HG02943 (cell line): Measurements from ENCODE around the gene UAP1L1.
A peak's percentile ranks its signal among the peaks of the same experiment; 100 is the strongest.

Experiments
- ATAC-seq: cut with Tn5 transposase; IDR thresholded peaks from one replicate; pipeline ENCODE4 v1.9.1; 2021; ENCODE audit warnings: mild to moderate bottlenecking, low read depth, moderate library complexity; ENCODE audit not compliant: unreplicated experiment

Gene UAP1L1

DNA sequence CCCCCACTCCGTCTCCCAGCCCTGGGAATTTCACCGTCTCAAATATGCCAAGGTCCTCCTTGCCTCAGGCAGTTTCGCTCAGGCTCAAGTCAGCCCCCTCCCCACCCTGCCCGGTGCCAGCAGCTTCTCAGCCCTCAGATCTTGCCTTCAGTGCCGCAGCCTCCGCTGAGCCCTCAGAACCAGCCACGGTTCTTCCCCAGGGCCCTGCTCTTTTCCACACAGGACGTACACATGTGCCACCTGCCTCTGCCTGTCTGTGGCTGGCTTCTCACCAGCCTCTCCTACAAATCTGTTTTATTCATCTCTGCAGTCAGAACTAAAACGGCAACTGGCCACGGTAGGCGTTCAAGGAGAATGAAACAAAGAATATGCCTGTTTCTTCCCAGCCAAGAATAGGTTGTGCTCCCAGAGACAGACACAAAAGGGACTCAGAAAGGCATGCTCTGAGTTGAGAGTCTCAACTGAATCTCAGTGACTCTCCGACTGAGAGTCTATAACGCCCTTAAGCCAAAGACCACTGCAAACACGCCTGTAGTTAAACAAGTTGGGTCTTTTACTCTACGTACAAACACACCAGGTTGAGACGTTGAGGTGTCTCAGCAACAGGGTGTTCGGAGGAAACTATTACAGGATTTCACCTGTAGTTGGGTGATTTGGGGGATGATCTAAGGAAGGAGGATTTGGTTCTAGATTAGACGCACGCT is 51.0 kb downstream of the UAP1L1 start:
- no peak for ATAC-seq

- ATAC-seq, result peak; percentile 11
Measured at GRCh38 chr9:137128862-137129455, 51.6 kb downstream of the UAP1L1 start.

DNA sequence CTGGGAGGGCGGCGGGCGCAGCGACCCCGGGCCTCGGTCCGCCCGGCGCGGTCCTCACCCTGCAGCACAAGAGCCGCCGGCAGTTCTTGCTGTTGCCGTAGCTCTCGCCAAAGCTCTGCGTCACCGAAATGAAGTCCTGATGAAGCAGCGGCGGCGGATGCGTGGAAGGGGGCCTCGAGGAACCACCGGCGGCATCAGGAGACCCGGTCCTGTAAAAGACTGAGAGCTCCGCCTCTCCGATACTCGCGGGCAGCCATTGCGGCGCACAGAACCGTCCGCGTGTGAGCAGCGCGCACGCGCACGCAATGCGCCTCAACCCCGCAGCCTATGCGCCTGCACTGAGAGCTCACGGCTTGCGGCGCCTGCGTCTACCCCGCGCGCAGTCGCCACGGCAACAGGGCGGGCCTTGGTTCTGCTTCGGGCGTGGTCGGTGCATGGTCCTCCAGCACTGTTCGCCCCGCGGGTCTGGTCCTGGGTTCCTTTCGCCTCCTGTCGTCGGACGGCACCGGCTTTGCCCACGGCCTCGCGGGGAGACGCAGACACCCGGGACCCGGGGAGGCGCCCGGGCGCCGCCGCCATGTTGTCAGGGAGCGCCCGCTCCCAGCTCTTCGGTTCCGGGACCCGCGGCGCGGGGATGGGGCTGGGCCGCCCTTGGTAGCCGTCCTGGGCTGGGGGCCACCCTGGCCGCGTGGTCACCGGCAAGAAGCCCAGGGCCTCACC is 52.3 kb downstream of the UAP1L1 start:
- ATAC-seq, result peak; percentile 65

- peak; percentile 19 for ATAC-seq
Measured at GRCh38 chr9:137130176-137130755, 52.9 kb downstream of the UAP1L1 start.
